Pulmonary artery endothelial cell (primary cell): ENCODE data around the gene HDGF. TPM values are rescaled to one million over a fixed set of nuclear protein-coding genes. Genes with fewer than 3 reads are reported as not detected.

ENCODE experiments used
- DNase-seq: peaks from one replicate; pipeline ENCODE4 v3.0.0-alpha.2; 2011; ENCODE audit warnings: low read depth, low spot score
- total RNA-seq: library from RNA; depleted of rRNA; stranded (reverse); fragments of >200 nt; gene quantifications from 2 replicates; pipeline ENCODE4 v1.2.3, GENCODE V29; 2014

Gene HDGF
- total RNA-seq, 1 donor from 2014 or later = 206 TPM

DNA sequence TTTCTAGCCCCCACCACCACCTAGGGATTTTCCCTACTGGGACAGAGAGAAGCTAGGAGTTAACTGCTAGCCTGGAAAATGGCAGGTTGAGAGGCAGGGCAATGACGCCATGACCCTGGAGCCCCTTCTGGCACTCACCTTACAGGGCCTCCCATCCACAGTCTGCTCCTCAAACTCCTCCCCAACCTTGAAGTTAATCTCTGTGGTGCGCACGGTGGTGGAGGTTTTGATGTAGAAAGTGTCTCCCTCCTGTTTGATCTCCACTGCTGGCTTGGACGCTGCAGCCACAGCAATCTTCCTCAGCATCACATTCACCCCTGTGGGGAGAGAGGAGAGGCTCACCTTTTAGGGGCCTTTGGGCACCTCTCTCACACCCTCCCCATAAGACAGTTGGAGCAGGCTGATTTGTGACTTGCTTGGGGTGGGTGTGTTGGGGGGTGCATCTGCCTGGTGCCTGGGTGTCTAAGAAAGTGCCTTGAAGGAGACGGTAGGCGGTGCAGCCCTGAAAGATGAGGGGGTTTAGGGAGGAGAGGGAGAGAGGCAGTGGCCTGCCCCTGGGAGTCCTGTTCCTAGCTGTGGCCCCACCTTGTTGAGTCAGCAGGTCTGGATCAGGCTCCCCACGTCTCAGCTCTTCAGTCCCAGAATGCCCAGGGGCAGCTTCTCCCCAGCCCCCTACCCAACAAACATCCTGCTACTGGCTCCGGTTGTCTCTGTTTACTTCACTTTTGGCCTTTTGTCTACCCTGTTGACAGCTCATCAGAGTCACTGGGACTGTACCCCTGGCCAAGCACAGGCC, 50.5 kb downstream of the HDGF start:
- no peak for DNase-seq

GRCh38 chr1:156698995-156699394, 52.5 kb downstream of the HDGF start:
- no peak for DNase-seq

GRCh38 chr1:156697481-156697880, 54.0 kb downstream of the HDGF start:
- DNase-seq = no peak

DNA sequence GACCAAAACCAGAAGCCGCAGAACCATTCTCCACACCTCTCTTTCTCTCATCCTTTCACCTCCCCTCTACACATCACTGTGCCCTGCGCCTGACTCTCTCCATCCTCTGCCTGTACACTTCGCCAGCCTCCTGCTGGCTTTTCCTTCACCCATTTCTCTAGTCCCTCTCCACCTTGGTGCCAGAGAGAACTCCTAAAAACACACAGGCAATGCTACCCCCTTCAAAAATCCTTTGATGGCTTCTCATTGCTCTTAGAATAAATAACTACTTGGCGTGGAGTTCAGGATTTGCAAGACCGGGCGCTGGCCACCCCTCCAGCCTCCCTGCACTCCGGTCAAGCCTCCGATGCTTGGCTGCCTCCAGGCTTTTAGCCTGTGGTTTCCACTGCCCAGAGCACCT, 54.7 kb downstream of the HDGF start:
- no peak for DNase-seq

DNA sequence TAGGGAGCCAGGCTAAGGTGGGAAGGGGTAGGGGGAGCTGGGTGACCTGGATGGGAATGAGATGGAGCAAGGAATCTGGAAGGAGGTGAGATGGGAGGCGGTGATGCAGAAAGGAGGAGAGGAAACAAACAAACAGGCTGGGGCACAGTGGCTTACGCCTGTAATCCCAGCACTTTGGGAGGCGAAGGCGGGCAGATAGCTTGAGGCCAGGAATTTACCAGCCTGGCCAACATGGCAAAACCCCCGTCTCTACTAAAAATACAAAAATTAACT, 56.8 kb downstream of the HDGF start:
- DNase-seq = no peak

DNA sequence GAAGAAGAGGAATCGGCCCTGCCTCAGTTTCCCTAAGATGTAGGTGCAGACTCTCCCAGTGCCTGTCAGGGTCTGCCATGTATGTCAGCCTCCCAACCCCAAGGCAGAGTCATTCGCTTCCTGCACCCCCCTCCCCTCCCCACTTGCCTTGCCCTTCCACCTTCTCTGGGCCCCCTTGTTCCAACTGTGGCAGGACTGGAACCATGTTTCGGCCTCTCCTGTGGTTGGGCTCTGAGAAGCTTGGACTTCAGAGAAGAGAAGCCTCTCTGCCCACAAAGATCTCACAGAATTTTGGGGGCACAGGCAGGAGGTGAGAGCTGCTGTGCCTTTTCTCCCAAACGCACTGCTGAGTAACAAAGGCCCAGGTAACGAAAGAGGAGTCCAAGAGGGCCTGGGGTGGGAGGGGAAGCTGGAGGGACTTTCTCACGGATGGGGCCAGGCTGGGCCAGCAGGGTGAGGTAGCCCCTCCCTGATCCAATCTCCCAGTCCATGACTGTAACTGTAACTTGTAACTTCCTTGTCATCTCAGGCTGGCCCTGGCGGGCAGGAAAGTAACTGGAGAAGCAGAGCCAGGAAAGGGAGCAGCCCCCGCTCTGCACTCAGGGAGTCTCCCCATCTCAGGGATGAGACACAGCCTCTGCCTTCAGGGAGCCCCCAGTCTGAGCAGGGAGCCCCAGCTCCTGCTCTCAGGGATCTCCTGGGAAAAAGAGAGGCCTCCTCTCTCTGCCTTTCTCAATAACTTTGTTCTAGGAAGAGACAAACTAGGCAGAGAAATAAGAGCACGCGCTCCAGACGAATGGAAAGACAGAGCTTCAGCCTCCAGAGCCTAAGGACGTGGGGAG, 57.4 kb downstream of the HDGF start:
- no peak for DNase-seq

- DNase-seq = no peak
These were observed 58.3 kb downstream of the HDGF start for GRCh38 chr1:156692925-156693847.

DNA sequence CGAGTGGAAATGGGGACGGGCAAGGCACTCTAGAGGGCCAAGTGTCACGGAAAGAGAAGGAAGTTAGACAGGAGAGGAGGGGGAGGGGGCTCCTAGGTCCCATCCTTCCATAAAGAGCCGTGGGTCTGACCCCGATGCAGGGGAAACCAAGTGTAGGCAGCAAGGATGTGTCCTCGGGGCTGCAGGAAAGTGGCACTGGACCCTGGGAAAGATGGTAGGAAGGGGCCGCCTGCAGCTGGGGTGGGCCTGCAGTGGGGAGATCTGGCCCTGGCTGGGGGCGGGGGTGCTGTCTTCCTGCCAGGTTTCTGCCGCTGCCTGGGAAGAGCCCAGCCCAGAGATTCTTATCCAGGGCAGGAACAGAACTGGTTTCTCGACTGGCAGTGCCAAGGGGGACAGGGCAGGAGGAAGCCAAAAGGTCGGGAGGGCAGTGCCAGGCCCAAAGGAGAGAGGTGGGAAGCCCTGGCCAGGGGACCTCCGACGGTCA, 59.0 kb downstream of the HDGF start:
- no peak for DNase-seq

Other genes starting within 250 kb of the HDGF start
- 19.1 and 37.9 TPM in 2 replicates for gene IQGAP3, start 179.1 kb downstream of the HDGF start, total RNA-seq
- gene TTC24, start 172.0 kb downstream of the HDGF start, total RNA-seq = not detected in 2 replicates
- gene NAXE, start 159.9 kb downstream of the HDGF start, total RNA-seq = 97.7 and 126 TPM in 2 replicates
- gene GPATCH4, start 150.2 kb downstream of the HDGF start, total RNA-seq = 27.2 and 45.6 TPM in 2 replicates
- not detected in 2 replicates for gene HAPLN2, start 132.3 kb downstream of the HDGF start, total RNA-seq
- gene BCAN, start 109.6 kb downstream of the HDGF start, total RNA-seq = not detected in 2 replicates
- gene NES, start 74.3 kb downstream of the HDGF start, total RNA-seq = 285 and 293 TPM in 2 replicates
- 0.11 and 0.46 TPM in 2 replicates for gene CRABP2, start 46.1 kb downstream of the HDGF start, total RNA-seq
- gene METTL25B, start 23.2 kb downstream of the HDGF start, total RNA-seq = 7.5 and 7.9 TPM in 2 replicates
- gene ISG20L2, start 22.9 kb downstream of the HDGF start, total RNA-seq = 9.6 and 10.1 TPM in 2 replicates
- 56.2 and 66.9 TPM in 2 replicates for gene MRPL24, start 10.6 kb downstream of the HDGF start, total RNA-seq
- gene PRCC, start 15.9 kb upstream of the HDGF start, total RNA-seq = 14.8 and 18.8 TPM in 2 replicates
- gene SH2D2A, start 65.2 kb upstream of the HDGF start, total RNA-seq = 0.20 and 0.28 TPM in 2 replicates
- gene INSRR, start 107.4 kb upstream of the HDGF start, total RNA-seq = not detected in 2 replicates
- gene NTRK1, start 109.2 kb upstream of the HDGF start, total RNA-seq = under 0.01 and 0.14 TPM in 2 replicates
- 15.8 and 17.3 TPM in 2 replicates for gene PEAR1, start 142.0 kb upstream of the HDGF start, total RNA-seq
- gene LRRC71, start 169.0 kb upstream of the HDGF start, total RNA-seq = 0.11 and 0.40 TPM in 2 replicates